C4-2B (cell line): ENCODE results near the gene SLC39A11.

Experiments
- CTCF ChIP-seq: fragments of 450-650 bp; conservative IDR thresholded peaks from 2 replicates; pipeline ENCODE4 v1.5.1; 2017; ENCODE audit warnings: mild to moderate bottlenecking
- ZFX ChIP-seq: fragments of 450-650 bp; IDR thresholded peaks from 2 replicates; pipeline ENCODE4 v1.6.1; 2017

- TF ChIP-seq CTCF: no peak
- no peak for TF ChIP-seq ZFX
These were observed 452.8 kb downstream of the SLC39A11 start for GRCh38 chr17:72639711-72640110.
